Ishikawa (cell line): ENCODE data around the gene MAP3K1.

Source experiments
- CEBPB ChIP-seq: IDR thresholded peaks from 2 replicates; pipeline ENCODE4 v1.6.1; 2012
- EP300 ChIP-seq: IDR thresholded peaks from 2 replicates; pipeline ENCODE4 v1.6.1; 2012; ENCODE audit warnings: borderline replicate concordance
- FOXM1 ChIP-seq: IDR thresholded peaks from 2 replicates; pipeline ENCODE4 v1.6.1; 2012; ENCODE audit warnings: low read depth, borderline replicate concordance
- RAD21 ChIP-seq: IDR thresholded peaks from 2 replicates; pipeline ENCODE4 v1.6.1; 2012; ENCODE audit warnings: low read depth
- TAF1 ChIP-seq: IDR thresholded peaks from 2 replicates; pipeline ENCODE4 v1.6.1; 2012; ENCODE audit warnings: low read depth, mild to moderate bottlenecking
- TF ChIP-seq, protein P1 (sequence below): IDR thresholded peaks from 2 replicates; pipeline ENCODE4 v1.6.1; 2012; ENCODE audit warnings: low read depth, mild to moderate bottlenecking

DNA sequence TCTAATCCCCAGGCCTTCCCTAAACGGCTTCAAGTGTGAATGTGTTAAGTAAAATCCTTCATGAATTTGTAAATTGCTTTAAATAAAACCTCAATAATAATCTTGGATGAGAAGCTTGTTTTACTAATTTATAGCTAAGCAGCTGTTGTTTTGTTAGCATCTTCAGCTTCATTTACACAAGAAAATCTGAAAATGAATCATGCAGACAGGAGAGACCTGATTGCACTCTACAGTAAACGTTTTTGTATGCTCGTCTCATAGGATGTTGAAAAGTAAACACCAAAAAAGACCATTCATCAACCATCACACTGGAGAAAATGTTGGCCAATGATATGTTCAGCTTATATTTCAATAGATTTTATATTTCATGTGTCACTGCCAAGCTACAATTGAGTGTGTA, 40.4 kb upstream of the MAP3K1 start:
- TF ChIP-seq EP300 (no peak), TAF1 (no peak), FOXM1 (no peak), CEBPB (no peak), RAD21 (no peak)
- TF ChIP-seq, protein P1, sequence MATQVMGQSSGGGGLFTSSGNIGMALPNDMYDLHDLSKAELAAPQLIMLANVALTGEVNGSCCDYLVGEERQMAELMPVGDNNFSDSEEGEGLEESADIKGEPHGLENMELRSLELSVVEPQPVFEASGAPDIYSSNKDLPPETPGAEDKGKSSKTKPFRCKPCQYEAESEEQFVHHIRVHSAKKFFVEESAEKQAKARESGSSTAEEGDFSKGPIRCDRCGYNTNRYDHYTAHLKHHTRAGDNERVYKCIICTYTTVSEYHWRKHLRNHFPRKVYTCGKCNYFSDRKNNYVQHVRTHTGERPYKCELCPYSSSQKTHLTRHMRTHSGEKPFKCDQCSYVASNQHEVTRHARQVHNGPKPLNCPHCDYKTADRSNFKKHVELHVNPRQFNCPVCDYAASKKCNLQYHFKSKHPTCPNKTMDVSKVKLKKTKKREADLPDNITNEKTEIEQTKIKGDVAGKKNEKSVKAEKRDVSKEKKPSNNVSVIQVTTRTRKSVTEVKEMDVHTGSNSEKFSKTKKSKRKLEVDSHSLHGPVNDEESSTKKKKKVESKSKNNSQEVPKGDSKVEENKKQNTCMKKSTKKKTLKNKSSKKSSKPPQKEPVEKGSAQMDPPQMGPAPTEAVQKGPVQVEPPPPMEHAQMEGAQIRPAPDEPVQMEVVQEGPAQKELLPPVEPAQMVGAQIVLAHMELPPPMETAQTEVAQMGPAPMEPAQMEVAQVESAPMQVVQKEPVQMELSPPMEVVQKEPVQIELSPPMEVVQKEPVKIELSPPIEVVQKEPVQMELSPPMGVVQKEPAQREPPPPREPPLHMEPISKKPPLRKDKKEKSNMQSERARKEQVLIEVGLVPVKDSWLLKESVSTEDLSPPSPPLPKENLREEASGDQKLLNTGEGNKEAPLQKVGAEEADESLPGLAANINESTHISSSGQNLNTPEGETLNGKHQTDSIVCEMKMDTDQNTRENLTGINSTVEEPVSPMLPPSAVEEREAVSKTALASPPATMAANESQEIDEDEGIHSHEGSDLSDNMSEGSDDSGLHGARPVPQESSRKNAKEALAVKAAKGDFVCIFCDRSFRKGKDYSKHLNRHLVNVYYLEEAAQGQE, result no peak
